ENCODE results near the gene STXBP1. TPM values are rescaled to one million over a fixed set of nuclear protein-coding genes. Genes with fewer than 3 reads are reported as not detected.

Gene STXBP1
- total and polyA plus RNA-seq, 7 experiments from 2014 or later: 3.0 to 17.8 (median 13.5) TPM

DNA sequence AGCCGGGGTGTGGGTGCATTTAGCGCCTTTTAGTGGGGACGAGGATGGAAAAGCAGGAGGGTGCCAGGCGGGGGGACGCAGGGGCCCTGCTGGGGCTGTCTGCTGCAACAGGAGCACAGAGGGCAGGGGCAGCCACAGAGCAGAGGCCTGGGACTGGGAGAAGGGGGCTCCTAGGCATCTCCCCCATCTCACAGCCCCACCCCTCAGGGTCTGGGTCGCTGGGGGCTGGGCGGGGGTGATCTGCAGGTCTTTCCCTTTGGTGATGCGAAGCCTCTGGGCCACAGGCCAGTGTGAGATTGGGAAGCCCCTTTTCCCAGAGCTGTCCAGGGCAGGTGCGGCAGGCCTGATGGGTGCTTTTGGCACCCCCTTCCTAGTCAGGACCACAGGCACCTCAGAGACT, 118.2 kb downstream of the STXBP1 start:
- no peaks in the 10 kb centered on the region for H3K9me3 ChIP-seq (ENCODE audit: control insufficient read depth in 2 of 3, low read length in 3 of 3)
- no peak overlapping the region for H3K27ac ChIP-seq (ENCODE audit: low read depth, low read length)
- ChIA-PET CTCF (interaction anchor here (1.3 to 1.7 kb wide), 2 partner anchors 139 to 141 kb away, joined by 4 to 6 read pairs; no protein-coding TSS in a partner anchor), POLR2A (no interaction called here)
- DNase-seq: no peak
- intact Hi-C loops (cut with micrococcal nuclease): loop anchor here (10.0 kb wide), 2 partner anchors 335 to 785 kb away; partner anchors contain the start of genes NAIF1 (in 1 of the 2) and SLC25A25 (in 1 of the 2)
- H3K36me3 ChIP-seq (ENCODE audit: control insufficient read depth in 2 of 3, insufficient read depth in 3 of 3, low read length in 3 of 3): peaks cover 0 to 20% (median 0%) of the 10 kb centered on the region in 3 experiments
- peaks cover 8 to 9% of the 10 kb centered on the region in 2 donors for H3K4me1 ChIP-seq (ENCODE audit: control insufficient read depth in 2 of 2, insufficient read depth in 2 of 2, low read length in 2 of 2)
- Mint-ChIP-seq H3K36me3 (peaks cover 0 to 5% (median 0%) of the 10 kb centered on the region in 5 donors), H3K4me3 (no peak overlapping the region), H3K9me3 (peaks cover 0 to under 1% (median 0%) of the 10 kb centered on the region in 11 donors), H3K4me1 (peaks cover 0 to 14% (median 9%) of the 10 kb centered on the region in 7 donors), H3K27me3 (no peaks in the 10 kb centered on the region), H3K27ac (no peak overlapping the region)
- no peaks in the 10 kb centered on the region for H3K27me3 ChIP-seq (ENCODE audit: control insufficient read depth in 2 of 2, insufficient read depth in 2 of 2, low read length in 2 of 2)
- H3K4me3 ChIP-seq (ENCODE audit: low read length): no peak overlapping the region
- no peak for ATAC-seq

DNA sequence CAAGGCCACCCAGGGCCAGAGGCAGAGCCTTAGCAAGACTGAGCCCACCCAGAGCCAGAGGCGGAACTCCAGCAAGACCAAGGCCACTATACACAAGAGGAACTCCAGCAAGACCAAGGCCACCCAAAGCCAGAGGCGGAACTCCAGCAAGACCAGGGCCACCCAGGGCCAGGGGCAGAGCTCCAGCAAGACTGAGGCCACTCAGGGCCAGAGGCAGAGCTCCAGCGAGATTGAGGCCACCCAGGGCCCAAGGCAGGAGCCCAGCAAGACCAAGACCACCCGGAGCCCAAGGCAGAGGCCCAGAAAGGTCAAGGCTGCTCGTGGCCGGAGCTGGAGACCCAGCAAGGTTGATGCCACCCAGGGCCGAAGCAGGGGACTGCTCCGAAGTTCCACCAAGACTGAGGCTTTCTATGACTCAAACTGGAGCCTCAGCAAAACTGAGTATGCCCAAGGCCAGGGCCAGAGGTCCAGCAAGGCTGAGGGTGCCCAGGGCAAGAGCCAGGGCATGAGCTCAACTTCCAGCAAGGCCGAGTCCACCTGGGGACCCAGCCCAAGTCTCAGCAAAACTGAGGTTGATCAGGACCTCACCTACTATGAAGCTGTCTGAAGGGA, 118.8 kb downstream of the STXBP1 start:
- Histone ChIP-seq H3K4me3 (ENCODE audit: low read length) (no peak overlapping the region), H3K4me1 (ENCODE audit: control insufficient read depth in 2 of 2, insufficient read depth in 2 of 2, low read length in 2 of 2) (peaks cover 14% of the 10 kb centered on the region in 2 donors), H3K9me3 (ENCODE audit: control insufficient read depth in 2 of 3, low read length in 3 of 3) (no peaks in the 10 kb centered on the region), H3K27ac (ENCODE audit: low read depth, low read length) (no peak overlapping the region), H3K27me3 (ENCODE audit: control insufficient read depth in 2 of 2, insufficient read depth in 2 of 2, low read length in 2 of 2) (no peaks in the 10 kb centered on the region), H3K36me3 (ENCODE audit: control insufficient read depth in 2 of 3, insufficient read depth in 3 of 3, low read length in 3 of 3) (peaks cover 0 to 20% (median 0%) of the 10 kb centered on the region in 3 experiments)
- Mint-ChIP-seq H3K4me3 (no peak overlapping the region), H3K27me3 (no peaks in the 10 kb centered on the region), H3K9me3 (peaks cover 0 to 2% (median 0%) of the 10 kb centered on the region in 11 donors), H3K4me1 (peaks cover 0 to 18% (median 15%) of the 10 kb centered on the region in 7 donors), H3K27ac (peak overlapping the region in 2 of 9 donors; percentile 4 to 38), H3K36me3 (peaks cover 0 to 5% (median 0%) of the 10 kb centered on the region in 5 donors)
- DNase-seq: no peak
- intact Hi-C loops (cut with micrococcal nuclease): loop anchor here (10.0 kb wide), 2 partner anchors 334 to 786 kb away; partner anchors contain the start of genes NAIF1 (in 1 of the 2) and SLC25A25 (in 1 of the 2)
- ChIA-PET CTCF (interaction anchor here (0.8 to 1.7 kb wide), 4 partner anchors 139 to 227 kb away, joined by 3 to 6 read pairs (median 3); no protein-coding TSS in a partner anchor), POLR2A (interaction anchor here (0.7 kb wide), 1 partner anchor 197 kb away, joined by 3 read pairs; no protein-coding TSS in a partner anchor)
- no peak for ATAC-seq

DNA sequence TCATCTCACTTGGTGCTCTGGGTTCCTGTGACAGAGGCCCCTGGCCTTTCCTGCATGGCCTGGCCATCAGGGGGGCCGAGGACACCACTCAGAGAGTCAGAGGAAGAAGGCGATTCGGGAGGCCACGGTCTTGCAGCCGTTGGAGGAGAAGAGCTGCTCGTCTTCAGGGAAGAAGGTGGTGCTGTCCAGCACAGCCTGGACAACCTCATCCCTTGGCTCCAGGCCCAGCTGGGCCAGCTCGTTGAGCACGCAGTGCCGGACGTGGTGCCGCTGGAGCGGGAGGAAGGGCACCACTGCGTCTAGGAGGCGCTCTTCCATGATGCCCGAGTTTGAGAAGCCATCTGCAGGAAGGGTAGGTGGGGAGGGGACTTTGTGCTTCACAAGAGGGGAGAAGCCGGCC, 119.9 kb downstream of the STXBP1 start:
- ATAC-seq (no peak), DNase-seq (no peak)
- Histone ChIP-seq H3K9me3 (ENCODE audit: control insufficient read depth in 2 of 3, low read length in 3 of 3) (no peaks in the 10 kb centered on the region), H3K4me1 (ENCODE audit: control insufficient read depth in 2 of 2, insufficient read depth in 2 of 2, low read length in 2 of 2) (peaks cover 14 to 15% of the 10 kb centered on the region in 2 donors), H3K4me3 (ENCODE audit: low read length) (no peak overlapping the region), H3K27me3 (ENCODE audit: control insufficient read depth in 2 of 2, insufficient read depth in 2 of 2, low read length in 2 of 2) (no peaks in the 10 kb centered on the region), H3K27ac (ENCODE audit: low read depth, low read length) (no peak overlapping the region), H3K36me3 (ENCODE audit: control insufficient read depth in 2 of 3, insufficient read depth in 3 of 3, low read length in 3 of 3) (peaks cover 0 to 20% (median 0%) of the 10 kb centered on the region in 3 experiments)
- H3K9me3 Mint-ChIP-seq: peaks cover 0 to 4% (median 0%) of the 10 kb centered on the region in 11 donors
- no peak overlapping the region for H3K27ac Mint-ChIP-seq
- no peak overlapping the region for H3K4me3 Mint-ChIP-seq
- peaks cover 0 to 5% (median 0%) of the 10 kb centered on the region in 5 donors for H3K36me3 Mint-ChIP-seq
- peaks cover 0 to 19% (median 17%) of the 10 kb centered on the region in 7 donors for H3K4me1 Mint-ChIP-seq
- ChIA-PET CTCF (interaction anchor here (0.6 to 1.7 kb wide), 2 partner anchors 96 to 142 kb away, joined by 3 to 6 read pairs; no protein-coding TSS in a partner anchor), POLR2A (interaction anchor here (1.0 kb wide), 1 partner anchor 54 kb away, joined by 4 read pairs; the partner anchor contains the start of gene CDK9)
- intact Hi-C loops (cut with micrococcal nuclease): loop anchor here (10.0 kb wide), 2 partner anchors 333 to 787 kb away; partner anchors contain the start of genes NAIF1 (in 1 of the 2) and SLC25A25 (in 1 of the 2)
- no peaks in the 10 kb centered on the region for H3K27me3 Mint-ChIP-seq

DNA sequence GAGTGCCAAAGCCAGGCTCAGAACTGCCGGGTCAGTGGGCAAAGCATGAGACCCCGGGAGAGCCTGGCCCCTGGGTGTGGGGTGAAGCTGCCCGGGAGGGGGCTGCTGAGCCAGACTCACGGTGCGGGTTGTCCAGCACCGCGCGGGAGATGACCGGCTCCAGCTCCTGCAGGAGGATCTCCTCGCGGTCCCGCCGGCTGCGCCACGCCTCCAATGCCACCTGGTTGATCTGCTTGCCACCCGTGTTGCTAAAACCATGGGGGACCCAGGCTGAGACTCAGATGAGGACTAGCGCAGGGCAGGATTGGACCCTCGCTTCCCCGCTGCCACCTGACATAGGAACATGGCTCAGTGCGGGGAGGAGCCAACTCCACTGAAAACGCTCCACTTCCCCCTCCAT, 120.4 kb downstream of the STXBP1 start:
- POLR2A ChIA-PET: interaction anchor here (0.6 to 1.0 kb wide), 2 partner anchors 53 to 193 kb away, joined by 3 to 4 read pairs; partner anchors contain the start of gene CDK9
- no peaks in the 10 kb centered on the region for H3K27me3 ChIP-seq (ENCODE audit: control insufficient read depth in 2 of 2, insufficient read depth in 2 of 2, low read length in 2 of 2)
- H3K27ac Mint-ChIP-seq: no peak overlapping the region
- H3K36me3 ChIP-seq (ENCODE audit: control insufficient read depth in 2 of 3, insufficient read depth in 3 of 3, low read length in 3 of 3): peaks cover 0 to 20% (median 0%) of the 10 kb centered on the region in 3 experiments
- DNase-seq (no peak), ATAC-seq (no peak)
- H3K4me1 Mint-ChIP-seq: peaks cover 0 to 19% (median 17%) of the 10 kb centered on the region in 7 donors
- H3K27me3 Mint-ChIP-seq: no peaks in the 10 kb centered on the region
- H3K36me3 Mint-ChIP-seq: peaks cover 0 to 5% (median 0%) of the 10 kb centered on the region in 5 donors
- no peak overlapping the region for H3K4me3 Mint-ChIP-seq
- intact Hi-C loops (cut with micrococcal nuclease): loop anchor here (10.0 kb wide), 2 partner anchors 332 to 788 kb away; partner anchors contain the start of genes NAIF1 (in 1 of the 2) and SLC25A25 (in 1 of the 2)
- CTCF ChIA-PET: interaction anchor here (1.1 to 1.5 kb wide), 2 partner anchors 137 to 142 kb away, joined by 3 to 5 read pairs; no protein-coding TSS in a partner anchor
- H3K4me3 ChIP-seq (ENCODE audit: low read length): no peak overlapping the region
- H3K4me1 ChIP-seq (ENCODE audit: control insufficient read depth in 2 of 2, insufficient read depth in 2 of 2, low read length in 2 of 2): peaks cover 14 to 15% of the 10 kb centered on the region in 2 donors
- H3K9me3 Mint-ChIP-seq: peaks cover 0 to 4% (median 0%) of the 10 kb centered on the region in 11 donors
- no peaks in the 10 kb centered on the region for H3K9me3 ChIP-seq (ENCODE audit: control insufficient read depth in 2 of 3, low read length in 3 of 3)
- H3K27ac ChIP-seq (ENCODE audit: low read depth, low read length): no peak overlapping the region

DNA sequence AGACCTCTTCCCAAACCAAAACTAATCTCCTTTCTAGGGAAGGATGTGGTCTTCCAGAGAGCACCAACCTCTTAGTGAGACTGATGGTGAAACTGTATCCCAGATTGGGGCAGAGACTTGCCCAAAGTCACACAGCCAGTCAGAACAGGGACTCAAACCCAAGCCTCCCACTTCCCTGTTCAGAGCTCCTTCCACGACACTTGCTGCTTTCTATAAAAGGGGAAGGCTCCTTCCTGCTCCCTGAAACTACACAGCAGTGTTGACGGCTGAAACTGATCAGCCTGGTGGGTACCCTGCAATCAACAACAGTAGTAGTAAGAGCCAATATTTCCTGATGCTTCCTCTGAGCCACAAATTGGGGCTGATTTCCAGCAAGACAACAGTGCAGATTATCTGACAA, 121.5 kb downstream of the STXBP1 start:
- intact Hi-C loops (cut with micrococcal nuclease): loop anchor here (1.0 to 10.0 kb wide), 6 partner anchors 143 to 793 kb away; partner anchors contain the start of genes LRSAM1 (in 1 of the 2), NAIF1 (in 1 of the 2), RPL12 (in 1 of the 2) and SLC25A25 (in 1 of the 2)
- H3K4me1 Mint-ChIP-seq: peaks cover 0 to 21% (median 18%) of the 10 kb centered on the region in 7 donors
- ATAC-seq: no peak

More for the DNA sequence above, 121.5 kb downstream of the STXBP1 start:
- Mint-ChIP-seq H3K36me3 (peaks cover 0 to 13% (median 6%) of the 10 kb centered on the region in 5 donors), H3K4me3 (peak overlapping the region in 8 of 10 donors; percentile 44 to 91 (median 77)), H3K27me3 (no peaks in the 10 kb centered on the region), H3K27ac (peak overlapping the region in 7 of 9 donors; percentile 28 to 91 (median 62)), H3K9me3 (peaks cover 0 to 4% (median 0%) of the 10 kb centered on the region in 11 donors)
- Histone ChIP-seq H3K36me3 (ENCODE audit: control insufficient read depth in 2 of 3, insufficient read depth in 3 of 3, low read length in 3 of 3) (peaks cover 0 to 29% (median 0%) of the 10 kb centered on the region in 3 experiments), H3K27me3 (ENCODE audit: control insufficient read depth in 2 of 2, insufficient read depth in 2 of 2, low read length in 2 of 2) (no peaks in the 10 kb centered on the region), H3K9me3 (ENCODE audit: control insufficient read depth in 2 of 3, low read length in 3 of 3) (no peaks in the 10 kb centered on the region), H3K4me1 (ENCODE audit: control insufficient read depth in 2 of 2, insufficient read depth in 2 of 2, low read length in 2 of 2) (peaks cover 14 to 15% of the 10 kb centered on the region in 2 donors), H3K27ac (ENCODE audit: low read depth, low read length) (peak overlapping the region; percentile 88), H3K4me3 (ENCODE audit: low read length) (no peak overlapping the region)
- CTCF ChIA-PET: interaction anchor here (0.5 to 2.9 kb wide), 14 partner anchors 11 to 229 kb away, joined by 3 to 32 read pairs (median 4); no protein-coding TSS in a partner anchor
- DNase-seq: no peak
- POLR2A ChIA-PET: interaction anchor here (0.7 kb wide), 1 partner anchor 49 kb away, joined by 3 read pairs; no protein-coding TSS in a partner anchor
